Kidney (tissue), 22 donors: ENCODE measurements around the gene NSA2. TPM values are rescaled to one million over a fixed set of nuclear protein-coding genes. Genes with fewer than 3 reads are reported as not detected.

Experiments used
- DNase-seq, 5 donors: peaks; one replicate each; pipeline ENCODE4 v3.0.0-alpha.2; 2013 to 2020
- FAIRE-seq: peaks from 2 replicates; lab custom pipeline; 2012; peaks lifted over from hg19 to GRCh38; lab: Jason Lieb, UNC
- H3K27ac ChIP-seq, 2 donors: one replicate each; pipeline ENCODE4 v1.7.0; 2013; ENCODE audit warnings: low read depth in 2 of 2, low read length in 2 of 2, inconsistent platforms in 1 of 2
- H3K27me3 ChIP-seq: one replicate; pipeline ENCODE4 v1.7.1; 2013; ENCODE audit warnings: low read length, inconsistent platforms; ENCODE audit not compliant: control insufficient read depth, insufficient read depth
- H3K36me3 ChIP-seq, 3 donors: one replicate each; pipeline versions ENCODE4 v1.7.0 to v1.7.1; 2013; ENCODE audit warnings: low read length in 3 of 3, control low read depth in 1 of 3, inconsistent platforms in 1 of 3; ENCODE audit not compliant: insufficient read depth in 3 of 3, control insufficient read depth in 2 of 3
- H3K4me1 ChIP-seq, 3 donors: one replicate each; pipeline versions ENCODE4 v1.7.0 to v1.7.1; 2013; ENCODE audit warnings: low read length in 3 of 3, inconsistent platforms in 1 of 3, low read depth in 1 of 3; ENCODE audit not compliant: control insufficient read depth in 2 of 3, insufficient read depth in 2 of 3
- H3K4me3 ChIP-seq, 3 donors: one replicate each; pipeline versions ENCODE4 v1.7.0 to v1.8.1; 2013; ENCODE audit warnings: low read length in 3 of 3, control low read depth in 1 of 3, inconsistent platforms in 1 of 3
- H3K9ac ChIP-seq, 3 donors: one replicate each; pipeline versions ENCODE4 v1.7.0 to v1.7.1; 2013; ENCODE audit warnings: low read length in 3 of 3, control low read depth in 1 of 3, inconsistent platforms in 1 of 3
- H3K9me3 ChIP-seq, 3 donors: one replicate each; pipeline versions ENCODE4 v1.7.0 to v1.7.1; 2013; ENCODE audit warnings: low read length in 3 of 3, control low read depth in 1 of 3, inconsistent platforms in 1 of 3; ENCODE audit not compliant: control insufficient read depth in 2 of 3, insufficient read depth in 1 of 3
- CTCF ChIP-seq: IDR thresholded peaks from 3 replicates; pipeline ENCODE4 v1.5.1; 2012; ENCODE audit warnings: mild to moderate bottlenecking, moderate library complexity, borderline replicate concordance; ENCODE audit not compliant: insufficient read depth; ENCODE audit errors: extremely low read depth
- intact Hi-C: fragments of 100-400 bp; cut with DNase I; formaldehyde crosslinking; loops from one replicate; pipeline ENCODE4 v1.11.1; 2022
- long read RNA-seq, 10 donors: library from polyadenylated mRNA in 1 of 10; unstranded in 1 of 10; transcript quantifications; one replicate each; pipeline ENCODE4 v2.0.0 and lab custom pipeline, GENCODE V29; 2021 to 2026
- polyA plus RNA-seq: library from polyadenylated mRNA; stranded (reverse); fragments of 350-450 nt; fragmentation: Illumina TruSeq; extraction: RNeasy Lipid Tissue Mini Kit (QIAGEN cat#74804); gene quantifications from one replicate; pipeline ENCODE4 v1.2.3, GENCODE V29; 2014; ENCODE audit warnings: low read depth, low replicate concordance; ENCODE audit not compliant: insufficient read depth
- total RNA-seq: library from RNA; stranded (reverse); fragmentation: NEBNext Ultra II Directional; extraction: Animal tissue kit (Norgen Biotek cat#: 25700); gene quantifications from one replicate; pipeline ENCODE4 v1.2.1, GENCODE V29; 2021
- donor health status: control.
- donor health status: control.
- donor health status: control.
- donor health status: control.
- donor health status: control.
- donor health status: DM: yes; HTN: yes; CAD: no.
- donor health status: Normal renal cell carcinoma (clear cell type).

Gene NSA2
- total RNA-seq, result 46.8 TPM
- polyA plus RNA-seq, result 78.3 TPM
- long read RNA-seq, donor 1, full-length matches to known transcripts, result 23 of 39 reads
- long read RNA-seq, donor 1, partial matches to known transcripts, result 16 of 39 reads
- long read RNA-seq, donor 1, other reads (novel, unspliced or antisense), result 0 of 39 reads
- long read RNA-seq, donor 2, full-length matches to known transcripts, result 26 of 43 reads
- long read RNA-seq, donor 2, partial matches to known transcripts, result 17 of 43 reads
- long read RNA-seq, donor 2, other reads (novel, unspliced or antisense), result 0 of 43 reads
- long read RNA-seq, donor 3, full-length matches to known transcripts, result 58 of 96 reads
- long read RNA-seq, donor 3, partial matches to known transcripts, result 38 of 96 reads
- long read RNA-seq, donor 3, other reads (novel, unspliced or antisense), result 0 of 96 reads
- long read RNA-seq, donor 4, full-length matches to known transcripts, result 21 of 21 reads
- long read RNA-seq, donor 4, partial matches to known transcripts, result 0 of 21 reads
- long read RNA-seq, donor 4, other reads (novel, unspliced or antisense), result 0 of 21 reads
- long read RNA-seq, donor 5, full-length matches to known transcripts, result 2 of 2 reads
- long read RNA-seq, donor 5, partial matches to known transcripts, result 0 of 2 reads
- long read RNA-seq, donor 5, other reads (novel, unspliced or antisense), result 0 of 2 reads
- long read RNA-seq, donor 6, full-length matches to known transcripts, result 102 of 260 reads
- long read RNA-seq, donor 6, partial matches to known transcripts, result 158 of 260 reads
- long read RNA-seq, donor 6, other reads (novel, unspliced or antisense), result 0 of 260 reads
- long read RNA-seq, donor 7, full-length matches to known transcripts, result 5 of 12 reads
- long read RNA-seq, donor 7, partial matches to known transcripts, result 4 of 12 reads
- long read RNA-seq, donor 7, other reads (novel, unspliced or antisense), result 3 of 12 reads
- long read RNA-seq, donor 8, full-length matches to known transcripts, result 32 of 61 reads
- long read RNA-seq, donor 8, partial matches to known transcripts, result 29 of 61 reads
- long read RNA-seq, donor 8, other reads (novel, unspliced or antisense), result 0 of 61 reads
- long read RNA-seq, donor 9, full-length matches to known transcripts, result 19 of 32 reads
- long read RNA-seq, donor 9, partial matches to known transcripts, result 13 of 32 reads
- long read RNA-seq, donor 9, other reads (novel, unspliced or antisense), result 0 of 32 reads
- long read RNA-seq, donor 10, full-length matches to known transcripts, result 41 of 106 reads
- long read RNA-seq, donor 10, partial matches to known transcripts, result 65 of 106 reads
- long read RNA-seq, donor 10, other reads (novel, unspliced or antisense), result 0 of 106 reads

- H3K9ac ChIP-seq, result peak within 1 kb of the TSS; percentile 93 to 98 (median 96)
- no peak for TF ChIP-seq CTCF
- H3K27ac ChIP-seq, result peak within 1 kb of the TSS; percentile 59 to 69
- DNase-seq, result peak; percentile 94 to 98 (median 96)
- peaks cover 0 to 13% (median 5%) of the 10 kb centered on the region in 3 donors for H3K4me1 ChIP-seq
- FAIRE-seq, result no peak
- peaks cover 0 to 14% (median 2%) of the 10 kb centered on the region in 3 donors for H3K36me3 ChIP-seq
- intact Hi-C loops, result no loop called here
- no peaks in the 10 kb centered on the region for H3K27me3 ChIP-seq
- peak within 1 kb of the TSS; percentile 98 to 100 (median 99) for H3K4me3 ChIP-seq
- no peaks in the 10 kb centered on the region for H3K9me3 ChIP-seq
Measured at GRCh38 chr5:74766849-74767578, at the start of gene NSA2, which contains the start of gene GFM2. NSA2 (plus strand) TSS chr5:74767249; CDS start chr5:74767361, 112 bp downstream. GFM2 (minus strand) TSS chr5:74767117; CDS start chr5:74763742, 3,375 bp downstream.

GRCh38 chr5:74717596-74717995, 49.5 kb upstream of the NSA2 start:
- Histone ChIP-seq H3K4me3 (no peak overlapping the region), H3K27ac (no peak overlapping the region), H3K9me3 (no peaks in the 10 kb centered on the region), H3K9ac (no peak overlapping the region), H3K36me3 (peaks cover 2 to 15% (median 8%) of the 10 kb centered on the region in 3 donors), H3K27me3 (no peaks in the 10 kb centered on the region), H3K4me1 (no peaks in the 10 kb centered on the region)
- intact Hi-C loops, result no loop called here
- no peak for TF ChIP-seq CTCF
- FAIRE-seq (no peak), DNase-seq (no peak)

GRCh38 chr5:74722271-74722670, 44.8 kb upstream of the NSA2 start:
- no peaks in the 10 kb centered on the region for H3K9me3 ChIP-seq
- H3K4me3 ChIP-seq, result no peak overlapping the region
- no peak overlapping the region for H3K9ac ChIP-seq
- H3K36me3 ChIP-seq, result peaks cover 7 to 28% (median 23%) of the 10 kb centered on the region in 3 donors
- intact Hi-C loops, result no loop called here
- H3K4me1 ChIP-seq, result no peaks in the 10 kb centered on the region
- FAIRE-seq, result no peak
- DNase-seq, result no peak
- no peak overlapping the region for H3K27ac ChIP-seq
- no peaks in the 10 kb centered on the region for H3K27me3 ChIP-seq
- TF ChIP-seq CTCF, result no peak
